ENCODE data around the gene DNTTIP2.

GRCh38 chr1:93876244-93876643 is 2.8 kb downstream of the DNTTIP2 start:
- TF ChIP-seq CTCF (IDR thresholded peaks at IDR 0.05) (no peak), POLR2A (IDR thresholded peaks at IDR 0.05) (no peak)

All from adrenal gland (tissue), 5 donors.